Osteocyte (in vitro differentiated cells): ENCODE results near the gene CREB5. TPM values are rescaled to one million over a fixed set of nuclear protein-coding genes. Genes with fewer than 3 reads are reported as not detected.

ENCODE experiments used
- DNase-seq: peaks from one replicate; pipeline ENCODE4 v3.0.0; 2021; ENCODE audit warnings: mixed read lengths; ENCODE audit not compliant: unreplicated experiment; ENCODE audit errors: extremely low spot score
- H3K27ac Mint-ChIP-seq: one replicate; pipeline ENCODE4 v1.8.0; 2021; ENCODE audit warnings: mild to moderate bottlenecking, mixed read lengths; ENCODE audit not compliant: unreplicated experiment
- H3K27me3 Mint-ChIP-seq: one replicate; pipeline ENCODE4 v1.8.0; 2021; ENCODE audit warnings: mixed read lengths; ENCODE audit not compliant: unreplicated experiment
- H3K36me3 Mint-ChIP-seq: one replicate; pipeline ENCODE4 v1.8.0; 2021; ENCODE audit warnings: mixed read lengths; ENCODE audit not compliant: unreplicated experiment
- H3K4me1 Mint-ChIP-seq: one replicate; pipeline ENCODE4 v1.8.0; 2021; ENCODE audit warnings: mixed read lengths; ENCODE audit not compliant: unreplicated experiment
- H3K4me3 Mint-ChIP-seq: one replicate; pipeline ENCODE4 v1.8.0; 2021; ENCODE audit warnings: mild to moderate bottlenecking, moderate library complexity, mixed read lengths; ENCODE audit not compliant: unreplicated experiment
- H3K9me3 Mint-ChIP-seq: one replicate; pipeline ENCODE4 v1.8.0; 2021; ENCODE audit warnings: mixed read lengths; ENCODE audit not compliant: unreplicated experiment
- CTCF ChIP-seq: fragments of 200-600 bp; sonication (generic); IDR thresholded peaks from 2 replicates; pipeline ENCODE4 v1.5.0; 2021; ENCODE audit warnings: antibody characterized with exemption, mild to moderate bottlenecking, moderate library complexity
- total RNA-seq: library from RNA; stranded (reverse); gene quantifications from 2 replicates; pipeline ENCODE4 v1.2.1, GENCODE V29; 2021

CREB5 gene
- total RNA-seq, 1 donor from 2014 or later: 7.5 TPM

- Mint-ChIP-seq H3K4me3 (no peak overlapping the region), H3K9me3 (no peaks in the 10 kb centered on the region), H3K27ac (no peak overlapping the region), H3K27me3 (no peaks in the 10 kb centered on the region), H3K4me1 (peaks cover 22% of the 10 kb centered on the region), H3K36me3 (no peaks in the 10 kb centered on the region)
- no peak for DNase-seq
- no peak for TF ChIP-seq CTCF
These were observed 159.1 kb downstream of the CREB5 start for GRCh38 chr7:28571405-28571804.

GRCh38 chr7:28572321-28573058, 160.2 kb downstream of the CREB5 start:
- Mint-ChIP-seq H3K27ac (no peak overlapping the region), H3K4me1 (peaks cover 22% of the 10 kb centered on the region), H3K4me3 (no peak overlapping the region), H3K27me3 (no peaks in the 10 kb centered on the region), H3K36me3 (no peaks in the 10 kb centered on the region), H3K9me3 (no peaks in the 10 kb centered on the region)
- no peak for DNase-seq
- TF ChIP-seq CTCF: no peak

- H3K4me1 Mint-ChIP-seq: peaks cover 22% of the 10 kb centered on the region
- H3K4me3 Mint-ChIP-seq: no peak overlapping the region
- no peaks in the 10 kb centered on the region for H3K9me3 Mint-ChIP-seq
- H3K27me3 Mint-ChIP-seq: no peaks in the 10 kb centered on the region
- DNase-seq: no peak
- H3K36me3 Mint-ChIP-seq: no peaks in the 10 kb centered on the region
- no peak overlapping the region for H3K27ac Mint-ChIP-seq
- no peak for TF ChIP-seq CTCF
These were observed 160.8 kb downstream of the CREB5 start for GRCh38 chr7:28573059-28573553.

GRCh38 chr7:28573651-28574301, 161.5 kb downstream of the CREB5 start:
- Mint-ChIP-seq H3K36me3 (no peaks in the 10 kb centered on the region), H3K9me3 (no peaks in the 10 kb centered on the region), H3K27ac (no peak overlapping the region), H3K4me1 (peaks cover 22% of the 10 kb centered on the region), H3K4me3 (no peak overlapping the region), H3K27me3 (no peaks in the 10 kb centered on the region)
- no peak for TF ChIP-seq CTCF
- DNase-seq: no peak

GRCh38 chr7:28575241-28575643, 162.9 kb downstream of the CREB5 start:
- no peak for DNase-seq
- Mint-ChIP-seq H3K4me3 (no peak overlapping the region), H3K9me3 (no peaks in the 10 kb centered on the region), H3K36me3 (no peaks in the 10 kb centered on the region), H3K27ac (no peak overlapping the region), H3K4me1 (peaks cover 23% of the 10 kb centered on the region), H3K27me3 (no peaks in the 10 kb centered on the region)
- TF ChIP-seq CTCF: no peak
